Loucy (cell line): ENCODE results near the gene BNIP3.

Experiments used
- EZH2phosphoT487 ChIP-seq: fragments of 200-600 bp; IDR thresholded peaks from 2 replicates; pipeline ENCODE4 v1.6.1; 2018; ENCODE audit warnings: antibody characterized with exemption, mild to moderate bottlenecking, moderate library complexity, borderline replicate concordance
- TF ChIP-seq, protein P1 (sequence below): fragments of 200-600 bp; sonication (generic); conservative IDR thresholded peaks from 2 replicates; pipeline ENCODE4 v1.5.1; 2014; ENCODE audit warnings: mild to moderate bottlenecking, antibody characterized with exemption, low read length

DNA sequence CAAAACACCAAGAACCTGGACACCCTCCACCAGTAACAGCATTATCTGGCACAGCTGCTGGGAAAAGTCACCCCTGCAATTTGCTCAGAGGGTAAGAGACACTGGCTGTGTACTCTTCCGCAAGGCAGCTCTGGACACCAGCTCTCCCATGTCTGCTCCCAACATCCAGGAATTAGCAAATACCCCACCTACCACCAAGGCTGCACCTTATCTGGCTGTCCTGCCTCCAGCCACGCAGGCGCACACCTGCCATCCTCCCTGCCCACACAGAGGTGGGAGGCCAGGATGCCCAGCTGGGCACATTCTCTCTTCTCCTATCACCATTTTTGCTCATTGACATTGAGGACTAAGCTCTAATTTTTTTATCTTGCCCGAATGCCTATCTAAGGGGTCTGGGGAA is 20.3 kb upstream of the BNIP3 start:
- TF ChIP-seq, protein P1, sequence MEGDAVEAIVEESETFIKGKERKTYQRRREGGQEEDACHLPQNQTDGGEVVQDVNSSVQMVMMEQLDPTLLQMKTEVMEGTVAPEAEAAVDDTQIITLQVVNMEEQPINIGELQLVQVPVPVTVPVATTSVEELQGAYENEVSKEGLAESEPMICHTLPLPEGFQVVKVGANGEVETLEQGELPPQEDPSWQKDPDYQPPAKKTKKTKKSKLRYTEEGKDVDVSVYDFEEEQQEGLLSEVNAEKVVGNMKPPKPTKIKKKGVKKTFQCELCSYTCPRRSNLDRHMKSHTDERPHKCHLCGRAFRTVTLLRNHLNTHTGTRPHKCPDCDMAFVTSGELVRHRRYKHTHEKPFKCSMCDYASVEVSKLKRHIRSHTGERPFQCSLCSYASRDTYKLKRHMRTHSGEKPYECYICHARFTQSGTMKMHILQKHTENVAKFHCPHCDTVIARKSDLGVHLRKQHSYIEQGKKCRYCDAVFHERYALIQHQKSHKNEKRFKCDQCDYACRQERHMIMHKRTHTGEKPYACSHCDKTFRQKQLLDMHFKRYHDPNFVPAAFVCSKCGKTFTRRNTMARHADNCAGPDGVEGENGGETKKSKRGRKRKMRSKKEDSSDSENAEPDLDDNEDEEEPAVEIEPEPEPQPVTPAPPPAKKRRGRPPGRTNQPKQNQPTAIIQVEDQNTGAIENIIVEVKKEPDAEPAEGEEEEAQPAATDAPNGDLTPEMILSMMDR = no peak
- no peak for TF ChIP-seq EZH2phosphoT487
